A549 treated with GW870086 at 1 μM for 4 hours (cell line): ENCODE data around the gene NXF2. TPM values are rescaled to one million over a fixed set of nuclear protein-coding genes. Genes with fewer than 3 reads are reported as not detected.

Experiments used
- total RNA-seq: library from RNA; stranded (reverse); fragments of 200-300 nt; extraction: Qiagen RNA extraction; gene quantifications from 5 replicates; pipeline ENCODE4 v1.2.3, GENCODE V29; 2022; ENCODE audit warnings: low read depth

The NXF2 gene, protein sequence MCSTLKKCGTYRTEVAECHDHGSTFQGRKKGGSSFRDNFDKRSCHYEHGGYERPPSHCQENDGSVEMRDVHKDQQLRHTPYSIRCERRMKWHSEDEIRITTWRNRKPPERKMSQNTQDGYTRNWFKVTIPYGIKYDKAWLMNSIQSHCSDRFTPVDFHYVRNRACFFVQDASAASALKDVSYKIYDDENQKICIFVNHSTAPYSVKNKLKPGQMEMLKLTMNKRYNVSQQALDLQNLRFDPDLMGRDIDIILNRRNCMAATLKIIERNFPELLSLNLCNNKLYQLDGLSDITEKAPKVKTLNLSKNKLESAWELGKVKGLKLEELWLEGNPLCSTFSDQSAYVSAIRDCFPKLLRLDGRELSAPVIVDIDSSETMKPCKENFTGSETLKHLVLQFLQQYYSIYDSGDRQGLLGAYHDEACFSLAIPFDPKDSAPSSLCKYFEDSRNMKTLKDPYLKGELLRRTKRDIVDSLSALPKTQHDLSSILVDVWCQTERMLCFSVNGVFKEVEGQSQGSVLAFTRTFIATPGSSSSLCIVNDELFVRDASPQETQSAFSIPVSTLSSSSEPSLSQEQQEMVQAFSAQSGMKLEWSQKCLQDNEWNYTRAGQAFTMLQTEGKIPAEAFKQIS
- not detected in 5 replicates for total RNA-seq

DNA sequence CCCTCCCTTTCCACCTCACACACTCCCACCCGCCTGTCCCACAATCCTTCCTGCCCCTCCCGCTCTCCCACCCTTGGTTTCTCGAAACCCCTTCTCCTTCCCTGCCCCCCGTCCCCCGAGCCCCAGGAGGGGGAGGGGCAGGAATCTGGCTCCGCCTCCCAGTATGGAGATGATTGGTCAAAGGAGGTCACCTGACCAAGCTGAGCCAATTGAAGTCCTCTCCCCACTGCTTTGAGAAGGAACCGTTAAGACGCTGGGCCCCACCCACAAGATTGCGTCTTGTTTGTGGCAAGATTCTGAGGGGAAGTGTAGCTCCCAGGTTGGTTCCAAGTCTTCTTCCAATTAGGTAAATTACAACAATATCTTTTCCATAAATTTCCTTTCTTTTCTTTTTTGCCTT, at the start of gene NXF2:
Gene NXF2 (plus strand): TSS at position 275 of the 400 bp plus-strand sequence. CDS start 59,912 bp downstream, outside the sequence.

DNA sequence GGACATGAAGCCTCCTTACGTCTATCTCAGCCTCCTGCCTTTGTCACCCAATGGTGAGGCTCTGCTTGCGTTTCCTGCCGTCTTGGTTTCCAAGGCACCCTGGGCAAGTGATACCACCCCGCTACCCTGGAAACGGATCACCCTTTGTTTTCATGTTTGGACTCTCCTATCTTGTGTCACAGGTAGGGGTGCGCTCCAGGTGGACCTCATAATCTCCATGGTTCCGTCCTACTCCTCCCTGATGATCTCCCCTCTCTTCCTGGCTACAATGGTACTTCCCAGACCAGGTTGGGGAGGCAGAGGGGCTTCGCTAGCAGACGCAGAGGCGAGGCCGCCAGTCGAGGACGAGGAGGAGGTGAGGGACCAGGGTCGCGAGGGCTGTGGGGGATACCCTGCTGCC, 32.0 kb upstream of the NXF2 start, which contains the start of gene TCP11X1:
Gene TCP11X1 (plus strand): TSS at position 316 of the 400 bp plus-strand sequence.

Other genes with a start within 250 kb of the NXF2 start
- gene TCEAL2, start 121.5 kb upstream of the NXF2 start, total RNA-seq, result not detected in 5 replicates
- not detected in 5 replicates for gene TCEAL6, start 104.7 kb upstream of the NXF2 start, total RNA-seq
- not detected in 5 replicates for gene BEX5, start 91.2 kb upstream of the NXF2 start, total RNA-seq
- not detected in 5 replicates for gene TCP11X1, start 31.9 kb upstream of the NXF2 start, total RNA-seq
- gene NXF2B, start 192.8 kb downstream of the NXF2 start, total RNA-seq, result not detected in 5 replicates
- not detected in 5 replicates for gene TCP11X2, start 224.6 kb downstream of the NXF2 start, total RNA-seq